ENCODE data around the gene TFAP2E. TPM values are rescaled to one million over a fixed set of nuclear protein-coding genes. Genes with fewer than 3 reads are reported as not detected.

Gene TFAP2E
- total RNA-seq, 1 donor from 2014 or later = 0.17 TPM

GRCh38 chr1:35598895-35599294, 25.8 kb downstream of the TFAP2E start:
- no peak for DNase-seq

- DNase-seq = no peak
Observed at GRCh38 chr1:35599411-35599810, 26.3 kb downstream of the TFAP2E start.

- DNase-seq = no peak
Observed at GRCh38 chr1:35600593-35600992, 27.5 kb downstream of the TFAP2E start.

GRCh38 chr1:35603468-35603867, 30.4 kb downstream of the TFAP2E start:
- no peak for DNase-seq

- DNase-seq = no peak
Observed at GRCh38 chr1:35603941-35604340, 30.8 kb downstream of the TFAP2E start.

GRCh38 chr1:35605071-35605866, 32.2 kb downstream of the TFAP2E start:
- no peak for DNase-seq

GRCh38 chr1:35605867-35606182, 32.7 kb downstream of the TFAP2E start:
- DNase-seq = no peak

GRCh38 chr1:35611655-35612054, 38.5 kb downstream of the TFAP2E start:
- DNase-seq = no peak

GRCh38 chr1:35615440-35615839, 42.3 kb downstream of the TFAP2E start:
- DNase-seq = no peak

GRCh38 chr1:35619237-35620121, 46.4 kb downstream of the TFAP2E start:
- no peak for DNase-seq

GRCh38 chr1:35622510-35623178, 49.5 kb downstream of the TFAP2E start:
- DNase-seq = no peak

- no peak for DNase-seq
Observed at GRCh38 chr1:35623832-35624231, 50.7 kb downstream of the TFAP2E start.

GRCh38 chr1:35629051-35629450, 55.9 kb downstream of the TFAP2E start:
- no peak for DNase-seq

- DNase-seq = no peak
Observed at GRCh38 chr1:35631396-35631795, 58.3 kb downstream of the TFAP2E start.

GRCh38 chr1:35633547-35633946, 60.4 kb downstream of the TFAP2E start:
- no peak for DNase-seq

- peak; percentile 53 for DNase-seq
Observed at GRCh38 chr1:35637401-35637809, 64.3 kb downstream of the TFAP2E start.

- peak; percentile 11 for DNase-seq
Observed at GRCh38 chr1:35640380-35641232, 67.5 kb downstream of the TFAP2E start.

- peak; percentile 98 for DNase-seq
Observed at GRCh38 chr1:35641233-35641866, 68.2 kb downstream of the TFAP2E start, which contains the start of gene PSMB2. Gene PSMB2 (minus strand): TSS chr1:35641526. CDS start chr1:35641432, 94 bp downstream.

- peak; percentile 30 for DNase-seq
Observed at GRCh38 chr1:35642471-35642955, 69.4 kb downstream of the TFAP2E start.

- DNase-seq = no peak
Observed at GRCh38 chr1:35644204-35644603, 71.1 kb downstream of the TFAP2E start.

Measured in dermis blood vessel endothelial cell (primary cell).